Measurements from ENCODE around the gene PALB2.

DNA sequence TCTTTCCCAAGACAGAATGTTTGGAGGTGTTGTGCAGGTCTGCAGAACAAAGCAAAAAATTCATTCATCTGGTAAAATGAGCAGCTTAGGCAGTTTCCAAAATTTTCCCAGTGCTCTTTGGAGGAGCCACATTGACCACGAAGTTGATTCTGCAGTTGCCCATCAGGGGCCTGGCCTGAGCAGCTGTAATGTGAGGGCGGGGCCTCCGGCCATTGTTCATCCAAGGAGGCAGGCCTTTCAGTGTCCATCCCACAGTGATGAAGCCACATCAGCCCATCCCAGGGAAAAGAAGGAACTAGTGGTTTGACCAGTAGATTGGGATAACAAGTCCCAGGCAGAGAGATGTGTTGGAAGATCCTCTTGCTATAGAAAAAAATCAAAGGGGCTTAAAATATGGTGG lies 73.5 kb downstream of the PALB2 start:
- TF ChIP-seq, protein P1, sequence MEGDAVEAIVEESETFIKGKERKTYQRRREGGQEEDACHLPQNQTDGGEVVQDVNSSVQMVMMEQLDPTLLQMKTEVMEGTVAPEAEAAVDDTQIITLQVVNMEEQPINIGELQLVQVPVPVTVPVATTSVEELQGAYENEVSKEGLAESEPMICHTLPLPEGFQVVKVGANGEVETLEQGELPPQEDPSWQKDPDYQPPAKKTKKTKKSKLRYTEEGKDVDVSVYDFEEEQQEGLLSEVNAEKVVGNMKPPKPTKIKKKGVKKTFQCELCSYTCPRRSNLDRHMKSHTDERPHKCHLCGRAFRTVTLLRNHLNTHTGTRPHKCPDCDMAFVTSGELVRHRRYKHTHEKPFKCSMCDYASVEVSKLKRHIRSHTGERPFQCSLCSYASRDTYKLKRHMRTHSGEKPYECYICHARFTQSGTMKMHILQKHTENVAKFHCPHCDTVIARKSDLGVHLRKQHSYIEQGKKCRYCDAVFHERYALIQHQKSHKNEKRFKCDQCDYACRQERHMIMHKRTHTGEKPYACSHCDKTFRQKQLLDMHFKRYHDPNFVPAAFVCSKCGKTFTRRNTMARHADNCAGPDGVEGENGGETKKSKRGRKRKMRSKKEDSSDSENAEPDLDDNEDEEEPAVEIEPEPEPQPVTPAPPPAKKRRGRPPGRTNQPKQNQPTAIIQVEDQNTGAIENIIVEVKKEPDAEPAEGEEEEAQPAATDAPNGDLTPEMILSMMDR (IDR thresholded peaks at IDR 0.05) = no peak
- no peak for TF ChIP-seq POLR2A (IDR thresholded peaks at IDR 0.05)

All from testis (tissue), 2 donors.